GM21515 (cell line): ENCODE measurements around the gene CCDC122.

Experiments
- ATAC-seq: cut with Tn5 transposase; IDR thresholded peaks from one replicate; pipeline ENCODE4 v1.9.1; 2021; ENCODE audit not compliant: unreplicated experiment

CCDC122 gene

DNA sequence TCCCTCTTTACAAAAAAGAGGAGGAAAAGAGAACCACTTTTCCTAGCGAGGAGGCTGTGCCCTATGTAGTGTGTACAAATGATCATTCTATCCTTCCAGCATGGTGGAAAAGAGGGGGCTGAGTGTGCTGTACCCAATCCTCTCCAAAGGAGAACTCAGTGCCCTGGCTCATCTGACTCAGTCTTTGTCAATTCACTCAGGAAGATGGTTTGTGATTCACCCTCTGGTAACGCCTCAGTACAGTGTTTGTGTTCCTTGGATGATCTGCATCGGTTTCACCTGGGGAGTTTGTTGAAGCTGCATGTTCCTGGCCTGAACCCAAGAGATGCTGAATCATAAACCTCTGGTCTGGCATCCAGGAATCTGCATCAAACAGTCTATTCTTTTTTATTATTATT lies 74.5 kb downstream of the CCDC122 start:
- no peak for ATAC-seq

- ATAC-seq: no peak
These were observed 75.0 kb downstream of the CCDC122 start for GRCh38 chr13:43804461-43805070.

- no peak for ATAC-seq
These were observed 77.0 kb downstream of the CCDC122 start for GRCh38 chr13:43802511-43802910.

- ATAC-seq: no peak
These were observed 78.7 kb downstream of the CCDC122 start for GRCh38 chr13:43800828-43801227.

- ATAC-seq: no peak
These were observed 80.3 kb downstream of the CCDC122 start for GRCh38 chr13:43799191-43799590.

- ATAC-seq: no peak
These were observed 81.7 kb downstream of the CCDC122 start for GRCh38 chr13:43797869-43798268.

- no peak for ATAC-seq
These were observed 82.4 kb downstream of the CCDC122 start for GRCh38 chr13:43797159-43797558.

- ATAC-seq: no peak
These were observed 85.1 kb downstream of the CCDC122 start for GRCh38 chr13:43794416-43794815.

GRCh38 chr13:43792076-43792881 lies 87.3 kb downstream of the CCDC122 start:
- ATAC-seq: no peak

DNA sequence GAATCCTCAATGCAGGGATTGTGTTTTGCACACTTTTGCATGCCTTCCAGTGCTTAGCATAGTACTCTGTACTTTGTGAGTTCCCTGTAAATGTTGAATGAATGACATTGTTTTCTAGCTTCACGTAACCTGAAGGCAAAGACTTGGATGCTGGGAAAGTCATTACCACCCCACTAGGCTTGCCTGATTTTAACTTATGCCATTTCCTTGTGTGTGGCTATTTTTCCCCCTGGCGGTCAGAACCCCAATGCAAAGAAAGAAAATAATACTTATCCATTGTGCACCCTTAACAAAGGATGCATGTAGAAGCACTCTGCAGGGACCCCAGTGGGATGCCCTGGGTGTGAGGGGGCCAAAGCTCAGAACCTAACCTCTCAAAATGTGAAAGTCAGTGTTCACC lies 91.5 kb downstream of the CCDC122 start:
- ATAC-seq: no peak

DNA sequence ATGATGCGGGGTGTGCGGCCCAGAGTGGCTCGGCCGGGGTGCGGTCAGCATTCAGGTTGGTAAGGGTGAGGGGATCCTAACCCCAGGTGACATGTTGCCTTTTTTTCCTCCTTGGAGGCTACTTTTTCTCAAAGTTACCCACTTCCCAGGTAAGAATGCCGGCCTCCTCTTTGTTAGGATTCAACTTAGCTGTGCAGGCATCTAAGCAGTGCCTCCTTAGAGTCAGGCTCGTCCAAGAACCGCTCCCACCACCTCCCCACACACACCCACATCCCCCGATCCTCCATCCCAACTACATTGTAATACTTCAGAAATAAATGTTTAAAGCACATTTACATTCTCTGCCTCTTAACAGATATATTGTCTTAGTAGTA lies 92.0 kb downstream of the CCDC122 start:
- ATAC-seq: no peak

GRCh38 chr13:43786766-43787517 lies 92.6 kb downstream of the CCDC122 start, which contains the start of gene ENOX1:
TSS of gene ENOX1 (minus strand) at chr13:43786972.
- no peak for ATAC-seq

GRCh38 chr13:43786472-43786765 lies 93.1 kb downstream of the CCDC122 start:
- no peak for ATAC-seq
